Stimulated activated CD8-positive, alpha-beta memory T cell treated with anti-CD3 and anti-CD28 coated beads, Interleukin-4, amount 100 ng/mL, for 48 hours (primary cell): ENCODE measurements around the gene TSFM.

Source experiments
- DNase-seq: peaks from one replicate; pipeline ENCODE4 v3.0.0-alpha.2; 2020

The TSFM gene

GRCh38 chr12:57749061-57749460 is 33.5 kb upstream of the TSFM start:
- DNase-seq: no peak

GRCh38 chr12:57750561-57751431 is 31.8 kb upstream of the TSFM start:
- DNase-seq: no peak

GRCh38 chr12:57751432-57751787 is 31.2 kb upstream of the TSFM start:
- DNase-seq: no peak

GRCh38 chr12:57751788-57752667 is 30.6 kb upstream of the TSFM start, which contains the start of gene CDK4:
Gene CDK4, minus strand, starts transcription at chr12:57752310. Its CDS starts 593 bp downstream, at chr12:57751717.
- peak; percentile 98 for DNase-seq

- DNase-seq: no peak
Measured at GRCh38 chr12:57752668-57753000, 30.0 kb upstream of the TSFM start.

GRCh38 chr12:57753756-57754337 is 28.7 kb upstream of the TSFM start:
- DNase-seq: no peak

GRCh38 chr12:57754411-57755193 is 28.0 kb upstream of the TSFM start, which contains the start of gene MARCHF9:
Gene MARCHF9, plus strand, starts transcription at chr12:57755103. Its CDS starts 426 bp downstream, at chr12:57755529.
- DNase-seq: peak; percentile 88

GRCh38 chr12:57755194-57755453 is 27.5 kb upstream of the TSFM start:
- no peak for DNase-seq

GRCh38 chr12:57755454-57756372 is 26.9 kb upstream of the TSFM start:
- DNase-seq: no peak

GRCh38 chr12:57756406-57757341 is 25.9 kb upstream of the TSFM start:
- DNase-seq: peak; percentile 83

- no peak for DNase-seq
Measured at GRCh38 chr12:57757771-57758170, 24.8 kb upstream of the TSFM start.

- DNase-seq: no peak
Measured at GRCh38 chr12:57758552-57759359, 23.8 kb upstream of the TSFM start.

GRCh38 chr12:57759360-57759980 is 23.1 kb upstream of the TSFM start:
- DNase-seq: no peak

GRCh38 chr12:57760347-57760982 is 22.1 kb upstream of the TSFM start:
- no peak for DNase-seq

GRCh38 chr12:57761391-57761998 is 21.1 kb upstream of the TSFM start:
- no peak for DNase-seq

GRCh38 chr12:57762463-57762862 is 20.1 kb upstream of the TSFM start:
- no peak for DNase-seq

- DNase-seq: no peak
Measured at GRCh38 chr12:57763881-57764661, 18.5 kb upstream of the TSFM start.

- peak; percentile 45 for DNase-seq
Measured at GRCh38 chr12:57764662-57765002, 18.0 kb upstream of the TSFM start.
